ENCODE data around the gene KBTBD8.

DNA sequence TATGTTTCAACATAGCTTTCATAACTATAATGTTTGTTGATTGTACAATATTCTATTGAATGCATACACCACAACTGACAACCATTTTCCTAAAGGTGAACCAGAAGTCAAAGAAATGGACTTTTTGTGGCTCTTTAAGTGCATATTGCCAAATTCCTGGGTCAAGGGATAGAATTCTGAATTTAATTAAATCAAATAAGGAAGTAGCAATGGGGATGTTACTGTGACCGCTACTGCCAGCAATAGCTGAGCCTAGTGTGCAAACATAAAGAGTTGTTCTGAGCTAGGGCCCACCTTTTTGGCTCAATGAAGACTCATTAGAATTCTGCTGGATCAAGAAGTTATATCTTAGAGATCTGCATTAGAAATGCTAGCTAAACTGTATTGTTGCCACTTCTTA lies 17.3 kb upstream of the KBTBD8 start:
- TF ChIP-seq POLR2A (IDR thresholded peaks at IDR 0.05) (no peak), POLR2AphosphoS5 (IDR thresholded peaks at IDR 0.05) (no peak)

All from transverse colon (tissue), 3 donors.